Measurements from ENCODE around the gene ATP8A2. TPM values are rescaled to one million over a fixed set of nuclear protein-coding genes. Genes with fewer than 3 reads are reported as not detected.

ATP8A2 gene
- total RNA-seq, 4 donors from 2014 or later = 0.18 to 11.6 (median 1.8) TPM

- Histone ChIP-seq H3K4me3 (no peak overlapping the region), H3K4me1 (no peaks in the 10 kb centered on the region), H3K36me3 (no peaks in the 10 kb centered on the region), H3K27me3 (no peaks in the 10 kb centered on the region), H3K27ac (no peak overlapping the region), H3K9me3 (no peaks in the 10 kb centered on the region)
- no peak for DNase-seq
- no peak for TF ChIP-seq POLR2A (IDR thresholded peaks at IDR 0.05)
- TF ChIP-seq CTCF (IDR thresholded peaks at IDR 0.05) = no peak
Measured at GRCh38 chr13:25795277-25795676, 423.5 kb downstream of the ATP8A2 start.

GRCh38 chr13:25796474-25796873 is 424.7 kb downstream of the ATP8A2 start:
- H3K9me3 ChIP-seq = no peaks in the 10 kb centered on the region
- no peak overlapping the region for H3K27ac ChIP-seq
- DNase-seq = no peak
- TF ChIP-seq CTCF (IDR thresholded peaks at IDR 0.05) (no peak), POLR2A (IDR thresholded peaks at IDR 0.05) (no peak)
- H3K4me3 ChIP-seq = no peak overlapping the region
- H3K36me3 ChIP-seq = no peaks in the 10 kb centered on the region
- H3K27me3 ChIP-seq = no peaks in the 10 kb centered on the region
- H3K4me1 ChIP-seq = no peaks in the 10 kb centered on the region

GRCh38 chr13:25798998-25799397 is 427.2 kb downstream of the ATP8A2 start:
- no peaks in the 10 kb centered on the region for H3K4me1 ChIP-seq
- no peaks in the 10 kb centered on the region for H3K36me3 ChIP-seq
- H3K4me3 ChIP-seq = no peak overlapping the region
- no peaks in the 10 kb centered on the region for H3K27me3 ChIP-seq
- H3K27ac ChIP-seq = no peak overlapping the region
- no peak for DNase-seq
- no peak for TF ChIP-seq CTCF (IDR thresholded peaks at IDR 0.05)
- TF ChIP-seq POLR2A (IDR thresholded peaks at IDR 0.05) = no peak
- no peaks in the 10 kb centered on the region for H3K9me3 ChIP-seq

- Histone ChIP-seq H3K27me3 (no peaks in the 10 kb centered on the region), H3K36me3 (no peaks in the 10 kb centered on the region)
- TF ChIP-seq POLR2A (IDR thresholded peaks at IDR 0.05) (no peak), CTCF (IDR thresholded peaks at IDR 0.05) (no peak)
Measured at GRCh38 chr13:25800523-25800922, 428.7 kb downstream of the ATP8A2 start.

GRCh38 chr13:25802579-25802978 is 430.8 kb downstream of the ATP8A2 start:
- TF ChIP-seq CTCF (IDR thresholded peaks at IDR 0.05) (no peak), POLR2A (IDR thresholded peaks at IDR 0.05) (no peak)

More at GRCh38 chr13:25800523-25800922, 428.7 kb downstream of the ATP8A2 start:
- Histone ChIP-seq H3K9me3 (no peaks in the 10 kb centered on the region), H3K4me3 (no peak overlapping the region), H3K27ac (no peak overlapping the region), H3K4me1 (no peaks in the 10 kb centered on the region)
- no peak for DNase-seq

GRCh38 chr13:25803641-25804040 is 431.9 kb downstream of the ATP8A2 start:
- Histone ChIP-seq H3K27me3 (no peaks in the 10 kb centered on the region), H3K9me3 (no peaks in the 10 kb centered on the region), H3K27ac (no peak overlapping the region), H3K4me3 (no peak overlapping the region), H3K4me1 (no peaks in the 10 kb centered on the region), H3K36me3 (no peaks in the 10 kb centered on the region)
- no peak for TF ChIP-seq POLR2A (IDR thresholded peaks at IDR 0.05)
- no peak for TF ChIP-seq CTCF (IDR thresholded peaks at IDR 0.05)
- DNase-seq = no peak

More at GRCh38 chr13:25802579-25802978, 430.8 kb downstream of the ATP8A2 start:
- no peak overlapping the region for H3K27ac ChIP-seq
- no peak for DNase-seq
- H3K27me3 ChIP-seq = no peaks in the 10 kb centered on the region
- H3K4me1 ChIP-seq = no peaks in the 10 kb centered on the region
- no peak overlapping the region for H3K4me3 ChIP-seq
- H3K9me3 ChIP-seq = no peaks in the 10 kb centered on the region
- no peaks in the 10 kb centered on the region for H3K36me3 ChIP-seq
